Left lung (tissue), 10 donors: ENCODE measurements around the gene TRPM2. TPM values are rescaled to one million over a fixed set of nuclear protein-coding genes. Genes with fewer than 3 reads are reported as not detected.

Source experiments
- ATAC-seq: fragments of 200-7000 bp; cut with Tn5 transposase; one replicate; pipeline ENCODE4 v1.9.1; 2020; ENCODE audit warnings: moderate library complexity
- DNase-seq, 4 donors: peaks; one replicate each; pipeline ENCODE4 v3.0.0-alpha.2; 2013 to 2020
- H3K27ac ChIP-seq, 2 donors: fragments of 200-600 bp; sonication (generic) in 1 of 2; one replicate each; pipeline versions ENCODE4 v1.5.0 to v1.8.0; 2020 to 2021
- H3K27me3 ChIP-seq, 2 donors: fragments of 200-600 bp; sonication (generic) in 1 of 2; one replicate each; pipeline versions ENCODE4 v1.5.0 to v1.8.0; 2020 to 2021
- H3K36me3 ChIP-seq, 2 donors: fragments of 200-600 bp; sonication (generic) in 1 of 2; one replicate each; pipeline versions ENCODE4 v1.5.0 to v1.8.0; 2020 to 2021
- H3K4me1 ChIP-seq, 2 donors: fragments of 200-600 bp; one replicate each; pipeline ENCODE4 v1.8.0; 2021
- H3K4me3 ChIP-seq, 2 donors: fragments of 200-600 bp; sonication (generic) in 1 of 2; one replicate each; pipeline versions ENCODE4 v1.5.0 to v1.8.0; 2020 to 2021; ENCODE audit warnings: mild to moderate bottlenecking in 1 of 2
- H3K9me3 ChIP-seq, 2 donors: fragments of 200-600 bp; sonication (generic) in 1 of 2; one replicate each; pipeline versions ENCODE4 v1.5.0 to v1.8.0; 2020 to 2021
- intact Hi-C, 2 donors: fragments of 100-400 bp; cut with DNase I; formaldehyde crosslinking; loops; one replicate each; pipeline versions ENCODE4 v1.11.2 to v1.14.2; 2022
- polyA plus RNA-seq, 6 donors: library from polyadenylated mRNA; unstranded; fragments of 120-200 nt; gene quantifications; one replicate each; pipeline ENCODE4 v1.2.1, GENCODE V29; 2013; ENCODE audit not compliant: insufficient read length in 6 of 6
- total RNA-seq, 2 donors: library from RNA; stranded (reverse); fragmentation: NEBNext Ultra II Directional; extraction: Animal tissue kit (Norgen Biotek cat#: 25700); gene quantifications; one replicate each; pipeline ENCODE4 v1.2.1, GENCODE V29; 2021
- TF ChIP-seq, protein P1 (sequence below), 2 donors: fragments of 200-600 bp; sonication (generic) in 1 of 2; IDR thresholded peaks; one replicate each; pipeline versions ENCODE4 v1.5.0 to v1.8.0; 2021; ENCODE audit warnings: antibody characterized with exemption in 2 of 2
- donor health status: DM: no; HTN: yes; CAD: no.
- donor health status: DM: no; HTN: no; CAD: no.

Gene TRPM2
- total and polyA plus RNA-seq, 8 donors, result 1.2 to 25.6 (median 1.6) TPM

GRCh38 chr21:44313451-44313850 is 40.0 kb upstream of the TRPM2 start:
- no peaks in the 10 kb centered on the region for H3K9me3 ChIP-seq
- ATAC-seq, result no peak
- H3K36me3 ChIP-seq, result peaks cover 0 to 89% of the 10 kb centered on the region in 2 donors
- TF ChIP-seq, protein P1, sequence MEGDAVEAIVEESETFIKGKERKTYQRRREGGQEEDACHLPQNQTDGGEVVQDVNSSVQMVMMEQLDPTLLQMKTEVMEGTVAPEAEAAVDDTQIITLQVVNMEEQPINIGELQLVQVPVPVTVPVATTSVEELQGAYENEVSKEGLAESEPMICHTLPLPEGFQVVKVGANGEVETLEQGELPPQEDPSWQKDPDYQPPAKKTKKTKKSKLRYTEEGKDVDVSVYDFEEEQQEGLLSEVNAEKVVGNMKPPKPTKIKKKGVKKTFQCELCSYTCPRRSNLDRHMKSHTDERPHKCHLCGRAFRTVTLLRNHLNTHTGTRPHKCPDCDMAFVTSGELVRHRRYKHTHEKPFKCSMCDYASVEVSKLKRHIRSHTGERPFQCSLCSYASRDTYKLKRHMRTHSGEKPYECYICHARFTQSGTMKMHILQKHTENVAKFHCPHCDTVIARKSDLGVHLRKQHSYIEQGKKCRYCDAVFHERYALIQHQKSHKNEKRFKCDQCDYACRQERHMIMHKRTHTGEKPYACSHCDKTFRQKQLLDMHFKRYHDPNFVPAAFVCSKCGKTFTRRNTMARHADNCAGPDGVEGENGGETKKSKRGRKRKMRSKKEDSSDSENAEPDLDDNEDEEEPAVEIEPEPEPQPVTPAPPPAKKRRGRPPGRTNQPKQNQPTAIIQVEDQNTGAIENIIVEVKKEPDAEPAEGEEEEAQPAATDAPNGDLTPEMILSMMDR (IDR thresholded peaks at IDR 0.05), result no peak
- H3K4me3 ChIP-seq, result no peak overlapping the region
- intact Hi-C loops, result no loop called here
- no peaks in the 10 kb centered on the region for H3K4me1 ChIP-seq
- no peak for DNase-seq
- no peaks in the 10 kb centered on the region for H3K27me3 ChIP-seq
- H3K27ac ChIP-seq, result no peak overlapping the region

DNA sequence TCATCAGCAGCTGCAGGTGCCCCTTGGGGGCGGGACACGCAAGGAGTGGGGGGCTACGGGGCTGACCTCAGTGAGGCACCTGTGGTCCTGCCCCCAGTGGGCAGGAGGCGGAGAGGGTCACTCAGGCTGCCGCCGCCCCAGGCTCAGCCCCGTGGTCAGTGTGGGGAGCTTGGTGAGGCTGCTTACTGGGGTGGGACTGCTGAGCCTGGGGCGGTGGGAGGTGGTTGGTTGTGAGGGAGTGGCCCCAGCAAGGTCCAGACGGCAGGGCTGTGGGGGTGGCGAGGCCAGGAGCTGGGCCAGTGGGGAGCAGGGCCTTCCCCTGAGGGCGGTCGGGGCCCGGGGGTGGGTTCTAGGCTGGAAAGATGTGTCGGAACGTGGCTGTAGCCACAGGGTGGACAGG is 39.3 kb upstream of the TRPM2 start:
- no peaks in the 10 kb centered on the region for H3K9me3 ChIP-seq
- no peak overlapping the region for H3K4me3 ChIP-seq
- ATAC-seq, result no peak
- H3K36me3 ChIP-seq, result peaks cover 0 to 96% of the 10 kb centered on the region in 2 donors
- TF ChIP-seq, protein P1 (IDR thresholded peaks at IDR 0.05), result no peak
- DNase-seq, result no peak
- H3K4me1 ChIP-seq, result no peaks in the 10 kb centered on the region
- H3K27ac ChIP-seq, result no peak overlapping the region
- H3K27me3 ChIP-seq, result no peaks in the 10 kb centered on the region
- intact Hi-C loops, result no loop called here

DNA sequence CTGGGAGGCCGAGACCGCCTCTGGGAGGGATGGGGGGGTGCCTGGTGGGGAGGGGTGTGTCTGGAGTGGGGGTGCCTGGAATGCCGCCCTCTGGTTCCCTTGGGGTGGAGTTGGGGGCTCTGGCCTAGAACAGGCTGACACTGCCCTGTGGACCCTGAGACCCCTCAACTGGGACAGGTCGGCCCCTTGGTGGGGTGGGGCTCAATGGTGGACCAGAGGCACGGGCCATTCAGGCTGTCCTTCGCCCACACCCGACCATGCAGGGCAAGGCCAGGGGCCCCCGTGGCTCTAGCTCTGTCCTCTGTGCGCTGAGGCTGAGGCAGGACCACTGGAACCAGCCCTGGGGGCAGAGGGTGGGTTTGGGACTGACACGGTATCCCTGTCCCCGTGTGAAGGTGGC is 38.9 kb upstream of the TRPM2 start:
- ATAC-seq, result no peak

DNA sequence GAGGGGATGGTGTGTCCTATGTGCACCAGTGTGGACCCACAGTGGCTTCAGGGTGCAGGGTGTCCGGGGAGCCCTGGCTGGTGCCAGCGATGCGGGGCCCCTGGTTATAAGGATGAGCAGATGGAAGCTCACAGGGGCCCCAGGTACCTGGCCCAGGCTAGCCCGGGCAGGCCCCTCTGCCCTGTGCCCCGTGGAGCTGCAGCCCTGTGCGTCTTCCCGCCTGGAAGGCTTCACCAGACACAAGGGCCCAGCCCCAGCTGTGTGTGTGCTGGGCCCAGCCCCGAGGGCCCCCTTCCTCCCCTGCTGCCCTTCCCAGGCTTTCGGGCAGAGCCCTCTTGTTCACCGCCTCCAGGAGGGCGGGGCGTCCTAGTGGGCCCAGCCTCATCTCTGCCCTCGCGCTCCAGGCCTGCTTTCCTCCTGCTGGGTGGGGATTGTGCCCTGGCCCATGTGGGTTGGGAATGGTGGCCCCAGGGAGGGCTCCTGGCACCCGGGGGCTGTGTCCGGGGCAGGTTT is 37.7 kb upstream of the TRPM2 start:
- TF ChIP-seq, protein P1 (IDR thresholded peaks at IDR 0.05), result no peak
- no peaks in the 10 kb centered on the region for H3K4me1 ChIP-seq
- ATAC-seq (no peak), DNase-seq (no peak)
- no peaks in the 10 kb centered on the region for H3K27me3 ChIP-seq
- peaks cover 0 to 98% of the 10 kb centered on the region in 2 donors for H3K36me3 ChIP-seq
- H3K27ac ChIP-seq, result no peak overlapping the region
- intact Hi-C loops, result no loop called here
- no peaks in the 10 kb centered on the region for H3K9me3 ChIP-seq
- no peak overlapping the region for H3K4me3 ChIP-seq

More for the DNA sequence above, 38.9 kb upstream of the TRPM2 start:
- TF ChIP-seq, protein P1 (IDR thresholded peaks at IDR 0.05), result no peak
- Histone ChIP-seq H3K36me3 (peaks cover 0 to 98% of the 10 kb centered on the region in 2 donors), H3K4me1 (no peaks in the 10 kb centered on the region), H3K9me3 (no peaks in the 10 kb centered on the region), H3K27me3 (no peaks in the 10 kb centered on the region), H3K4me3 (no peak overlapping the region), H3K27ac (no peak overlapping the region)
- DNase-seq, result no peak
- intact Hi-C loops, result no loop called here

GRCh38 chr21:44316277-44316900 is 37.0 kb upstream of the TRPM2 start:
- TF ChIP-seq, protein P1 (IDR thresholded peaks at IDR 0.05), result no peak
- intact Hi-C loops, result no loop called here
- Histone ChIP-seq H3K27ac (no peak overlapping the region), H3K27me3 (no peaks in the 10 kb centered on the region), H3K36me3 (peaks cover 0 to 98% of the 10 kb centered on the region in 2 donors), H3K9me3 (no peaks in the 10 kb centered on the region), H3K4me1 (no peaks in the 10 kb centered on the region), H3K4me3 (no peak overlapping the region)
- DNase-seq (no peak), ATAC-seq (no peak)
